ENCODE results near the gene RAMACL. TPM values are rescaled to one million over a fixed set of nuclear protein-coding genes. Genes with fewer than 3 reads are reported as not detected.
"Not testable (repeated sequence)": the region's sequence is repeated elsewhere in the genome, so short reads cannot be mapped to it uniquely, and the experiment has no call there.

RAMACL gene
- total RNA-seq, 1 donor from 2014 or later, result 0.30 TPM

- H3K9me3 Mint-ChIP-seq; H3K27me3 Mint-ChIP-seq; H3K4me3 Mint-ChIP-seq; intact Hi-C loops (cut with micrococcal nuclease); H3K27ac Mint-ChIP-seq; DNase-seq; H3K36me3 Mint-ChIP-seq (ENCODE audit: low read depth); H3K4me1 Mint-ChIP-seq: not testable (repeated sequence)
These were observed 4.7 kb downstream of the RAMACL start for GRCh38 chr6:166581801-166582200.

- Mint-ChIP-seq H3K9me3 (peaks cover 3% of the 10 kb centered on the region), H3K27ac (no peak overlapping the region), H3K4me3 (no peak overlapping the region), H3K4me1 (no peaks in the 10 kb centered on the region), H3K36me3 (ENCODE audit: low read depth) (no peaks in the 10 kb centered on the region), H3K27me3 (no peaks in the 10 kb centered on the region)
- intact Hi-C loops (cut with micrococcal nuclease), result no loop called here
- DNase-seq, result no peak
These were observed 5.4 kb downstream of the RAMACL start for GRCh38 chr6:166581091-166581511.

GRCh38 chr6:166580076-166581050 lies 6.1 kb downstream of the RAMACL start:
- no peaks in the 10 kb centered on the region for H3K4me1 Mint-ChIP-seq
- intact Hi-C loops (cut with micrococcal nuclease), result no loop called here
- DNase-seq, result no peak
- H3K36me3 Mint-ChIP-seq (ENCODE audit: low read depth), result no peaks in the 10 kb centered on the region
- H3K27ac Mint-ChIP-seq, result no peak overlapping the region
- H3K9me3 Mint-ChIP-seq, result peaks cover 4% of the 10 kb centered on the region
- no peak overlapping the region for H3K4me3 Mint-ChIP-seq
- no peaks in the 10 kb centered on the region for H3K27me3 Mint-ChIP-seq

- no peak overlapping the region for H3K27ac Mint-ChIP-seq
- no peak overlapping the region for H3K4me3 Mint-ChIP-seq
- H3K36me3 Mint-ChIP-seq (ENCODE audit: low read depth), result no peaks in the 10 kb centered on the region
- DNase-seq, result no peak
- no peaks in the 10 kb centered on the region for H3K4me1 Mint-ChIP-seq
- no peaks in the 10 kb centered on the region for H3K27me3 Mint-ChIP-seq
- intact Hi-C loops (cut with micrococcal nuclease), result no loop called here
- H3K9me3 Mint-ChIP-seq, result peaks cover 4% of the 10 kb centered on the region
These were observed 7.1 kb downstream of the RAMACL start for GRCh38 chr6:166579237-166579850.

GRCh38 chr6:166578536-166579236 lies 7.8 kb downstream of the RAMACL start:
- intact Hi-C loops (cut with micrococcal nuclease), result no loop called here
- Mint-ChIP-seq H3K27me3 (no peaks in the 10 kb centered on the region), H3K36me3 (ENCODE audit: low read depth) (no peaks in the 10 kb centered on the region)

GRCh38 chr6:166575205-166575604 lies 11.3 kb downstream of the RAMACL start:
- Mint-ChIP-seq H3K36me3 (ENCODE audit: low read depth) (no peaks in the 10 kb centered on the region), H3K27me3 (no peaks in the 10 kb centered on the region), H3K4me3 (no peak overlapping the region), H3K4me1 (no peaks in the 10 kb centered on the region), H3K27ac (no peak overlapping the region), H3K9me3 (peaks cover 4% of the 10 kb centered on the region)
- DNase-seq, result no peak
- intact Hi-C loops (cut with micrococcal nuclease), result no loop called here

More at GRCh38 chr6:166578536-166579236, 7.8 kb downstream of the RAMACL start:
- Mint-ChIP-seq H3K4me1 (no peaks in the 10 kb centered on the region), H3K9me3 (peaks cover 4% of the 10 kb centered on the region), H3K4me3 (no peak overlapping the region), H3K27ac (no peak overlapping the region)
- no peak for DNase-seq

GRCh38 chr6:166573511-166574216 lies 12.8 kb downstream of the RAMACL start:
- no peak overlapping the region for H3K27ac Mint-ChIP-seq
- intact Hi-C loops (cut with micrococcal nuclease), result no loop called here
- H3K4me3 Mint-ChIP-seq, result no peak overlapping the region
- H3K36me3 Mint-ChIP-seq (ENCODE audit: low read depth), result no peaks in the 10 kb centered on the region
- H3K4me1 Mint-ChIP-seq, result no peaks in the 10 kb centered on the region
- no peak for DNase-seq
- H3K9me3 Mint-ChIP-seq, result peaks cover 4% of the 10 kb centered on the region
- H3K27me3 Mint-ChIP-seq, result no peaks in the 10 kb centered on the region

- Mint-ChIP-seq H3K9me3 (peaks cover 4% of the 10 kb centered on the region), H3K27ac (no peak overlapping the region), H3K27me3 (no peaks in the 10 kb centered on the region), H3K4me1 (no peaks in the 10 kb centered on the region), H3K4me3 (no peak overlapping the region), H3K36me3 (ENCODE audit: low read depth) (no peaks in the 10 kb centered on the region)
- intact Hi-C loops (cut with micrococcal nuclease), result no loop called here
- DNase-seq, result no peak
These were observed 13.9 kb downstream of the RAMACL start for GRCh38 chr6:166572370-166573261.

GRCh38 chr6:166570929-166571713 lies 15.4 kb downstream of the RAMACL start:
- intact Hi-C loops (cut with micrococcal nuclease), result no loop called here
- peaks cover under 1% of the 10 kb centered on the region for H3K9me3 Mint-ChIP-seq
- H3K4me1 Mint-ChIP-seq, result no peaks in the 10 kb centered on the region
- no peak overlapping the region for H3K27ac Mint-ChIP-seq
- H3K4me3 Mint-ChIP-seq, result no peak overlapping the region
- no peaks in the 10 kb centered on the region for H3K36me3 Mint-ChIP-seq (ENCODE audit: low read depth)
- no peaks in the 10 kb centered on the region for H3K27me3 Mint-ChIP-seq
- no peak for DNase-seq

GRCh38 chr6:166569206-166569605 lies 17.3 kb downstream of the RAMACL start:
- Mint-ChIP-seq H3K4me1 (no peaks in the 10 kb centered on the region), H3K4me3 (no peak overlapping the region), H3K27me3 (no peaks in the 10 kb centered on the region), H3K27ac (no peak overlapping the region), H3K36me3 (ENCODE audit: low read depth) (no peaks in the 10 kb centered on the region), H3K9me3 (no peaks in the 10 kb centered on the region)
- no peak for DNase-seq
- intact Hi-C loops (cut with micrococcal nuclease), result no loop called here

- intact Hi-C loops (cut with micrococcal nuclease), result no loop called here
- Mint-ChIP-seq H3K27me3 (no peaks in the 10 kb centered on the region), H3K4me3 (no peak overlapping the region), H3K27ac (no peak overlapping the region), H3K4me1 (no peaks in the 10 kb centered on the region), H3K9me3 (no peaks in the 10 kb centered on the region), H3K36me3 (ENCODE audit: low read depth) (no peaks in the 10 kb centered on the region)
- no peak for DNase-seq
These were observed 18.7 kb downstream of the RAMACL start for GRCh38 chr6:166567813-166568212.

GRCh38 chr6:166567107-166567506 lies 19.4 kb downstream of the RAMACL start:
- Mint-ChIP-seq H3K9me3 (no peaks in the 10 kb centered on the region), H3K36me3 (ENCODE audit: low read depth) (no peaks in the 10 kb centered on the region), H3K27me3 (no peaks in the 10 kb centered on the region), H3K4me3 (no peak overlapping the region), H3K4me1 (no peaks in the 10 kb centered on the region), H3K27ac (no peak overlapping the region)
- intact Hi-C loops (cut with micrococcal nuclease), result no loop called here
- no peak for DNase-seq
